ENCODE data around the gene ZDHHC7.

The ZDHHC7 gene

GRCh38 chr16:85003076-85003475, 8.3 kb downstream of the ZDHHC7 start:
- Histone ChIP-seq H3K27ac (ENCODE audit: low read depth, low read length) (peak overlapping the region; percentile 11), H3K9ac (ENCODE audit: low read depth, low read length) (no peak overlapping the region), H3K27me3 (ENCODE audit: control insufficient read depth, insufficient read depth, low read length) (no peaks in the 10 kb centered on the region), H3K9me3 (ENCODE audit: control insufficient read depth, insufficient read depth, low read length) (no peaks in the 10 kb centered on the region), H3K36me3 (ENCODE audit: control insufficient read depth, insufficient read depth, low read length) (no peaks in the 10 kb centered on the region), H3K4me3 (ENCODE audit: low read depth, low read length) (no peak overlapping the region), H3K4me1 (ENCODE audit: control insufficient read depth, insufficient read depth, low read length) (peaks cover 19% of the 10 kb centered on the region)

DNA sequence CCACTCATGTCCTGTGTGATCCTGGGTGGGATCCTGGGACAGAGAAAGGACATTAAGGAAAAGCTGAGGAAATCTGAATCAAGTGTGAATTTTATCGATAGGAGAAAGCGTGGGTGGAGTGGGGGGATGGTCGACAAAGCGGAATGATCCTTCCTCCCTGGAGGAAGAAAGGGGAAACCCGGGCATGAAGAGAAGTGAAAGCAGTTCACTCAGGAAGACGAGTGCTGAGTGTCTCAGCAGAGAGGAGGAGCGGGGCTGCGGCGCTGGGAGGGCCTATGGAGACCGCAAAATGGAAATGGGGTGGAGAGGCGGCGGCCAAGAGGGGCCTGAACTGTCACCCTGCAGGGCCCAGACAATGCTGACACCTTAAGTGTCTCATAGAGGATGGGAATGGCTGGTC, 8.7 kb downstream of the ZDHHC7 start:
- peak overlapping the region; percentile 11 for H3K27ac ChIP-seq (ENCODE audit: low read depth, low read length)
- H3K36me3 ChIP-seq (ENCODE audit: control insufficient read depth, insufficient read depth, low read length), result no peaks in the 10 kb centered on the region
- H3K9me3 ChIP-seq (ENCODE audit: control insufficient read depth, insufficient read depth, low read length), result no peaks in the 10 kb centered on the region
- H3K4me3 ChIP-seq (ENCODE audit: low read depth, low read length), result no peak overlapping the region
- no peak overlapping the region for H3K9ac ChIP-seq (ENCODE audit: low read depth, low read length)
- peaks cover 19% of the 10 kb centered on the region for H3K4me1 ChIP-seq (ENCODE audit: control insufficient read depth, insufficient read depth, low read length)
- no peaks in the 10 kb centered on the region for H3K27me3 ChIP-seq (ENCODE audit: control insufficient read depth, insufficient read depth, low read length)

GRCh38 chr16:85002099-85002541, 9.2 kb downstream of the ZDHHC7 start:
- Histone ChIP-seq H3K4me1 (ENCODE audit: control insufficient read depth, insufficient read depth, low read length) (peaks cover 19% of the 10 kb centered on the region), H3K27ac (ENCODE audit: low read depth, low read length) (no peak overlapping the region), H3K9ac (ENCODE audit: low read depth, low read length) (no peak overlapping the region), H3K9me3 (ENCODE audit: control insufficient read depth, insufficient read depth, low read length) (no peaks in the 10 kb centered on the region), H3K4me3 (ENCODE audit: low read depth, low read length) (no peak overlapping the region), H3K36me3 (ENCODE audit: control insufficient read depth, insufficient read depth, low read length) (no peaks in the 10 kb centered on the region), H3K27me3 (ENCODE audit: control insufficient read depth, insufficient read depth, low read length) (no peaks in the 10 kb centered on the region)

DNA sequence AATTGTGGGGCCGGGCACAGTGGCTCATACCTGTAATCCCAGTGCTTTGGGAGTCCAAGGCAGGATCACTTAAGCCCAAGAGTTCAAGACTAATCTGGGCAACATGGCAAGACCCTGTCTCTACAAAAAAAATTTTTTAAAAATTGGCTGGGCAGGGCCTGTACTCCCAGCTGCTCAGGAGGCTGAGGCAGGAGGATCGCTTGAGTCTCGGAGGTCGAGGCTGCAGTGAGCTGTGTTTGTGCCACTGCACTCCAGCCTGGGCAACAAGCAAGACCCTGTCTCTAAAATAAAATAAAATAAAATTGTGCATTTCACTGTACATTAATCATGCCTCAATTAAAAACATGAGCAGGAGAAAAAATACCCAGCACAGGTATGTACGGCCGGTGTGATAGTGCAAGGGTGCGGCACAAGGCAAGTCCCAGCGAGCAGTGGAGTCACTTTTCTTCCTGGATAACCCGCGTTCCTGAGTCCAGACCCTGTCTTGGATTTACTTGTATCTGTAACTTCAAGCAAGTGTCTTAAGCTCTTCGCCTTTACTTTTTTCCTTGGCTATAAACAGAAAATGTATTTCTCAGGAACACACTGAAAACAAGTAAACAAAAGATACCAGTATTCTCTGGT, 11.4 kb downstream of the ZDHHC7 start:
- Histone ChIP-seq H3K36me3 (ENCODE audit: control insufficient read depth, insufficient read depth, low read length) (peaks cover 8% of the 10 kb centered on the region), H3K9ac (ENCODE audit: low read depth, low read length) (no peak overlapping the region), H3K27me3 (ENCODE audit: control insufficient read depth, insufficient read depth, low read length) (no peaks in the 10 kb centered on the region), H3K9me3 (ENCODE audit: control insufficient read depth, insufficient read depth, low read length) (no peaks in the 10 kb centered on the region), H3K27ac (ENCODE audit: low read depth, low read length) (no peak overlapping the region), H3K4me1 (ENCODE audit: control insufficient read depth, insufficient read depth, low read length) (peaks cover 18% of the 10 kb centered on the region), H3K4me3 (ENCODE audit: low read depth, low read length) (no peak overlapping the region)

DNA sequence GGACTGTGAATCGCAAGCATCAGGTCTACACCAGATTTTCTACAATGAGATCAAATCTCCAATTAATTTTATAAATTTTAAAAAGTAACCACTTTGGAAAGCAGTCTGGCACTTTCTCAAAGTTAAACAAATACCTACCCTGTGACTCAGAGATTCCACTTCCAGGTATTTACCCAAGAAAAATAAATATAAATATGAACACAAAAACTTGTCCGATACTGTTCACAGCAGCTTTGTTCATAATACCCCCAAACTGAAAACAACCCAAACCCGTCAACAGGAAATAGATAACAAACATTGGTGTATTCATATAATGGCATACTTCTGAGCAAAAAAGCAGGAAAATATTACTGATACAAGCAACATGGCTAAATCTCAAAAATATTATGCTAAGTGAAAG, 12.1 kb downstream of the ZDHHC7 start:
- no peak overlapping the region for H3K27ac ChIP-seq (ENCODE audit: low read depth, low read length)
- H3K9ac ChIP-seq (ENCODE audit: low read depth, low read length), result no peak overlapping the region
- H3K4me1 ChIP-seq (ENCODE audit: control insufficient read depth, insufficient read depth, low read length), result peaks cover 12% of the 10 kb centered on the region
- no peaks in the 10 kb centered on the region for H3K9me3 ChIP-seq (ENCODE audit: control insufficient read depth, insufficient read depth, low read length)
- no peaks in the 10 kb centered on the region for H3K27me3 ChIP-seq (ENCODE audit: control insufficient read depth, insufficient read depth, low read length)
- no peak overlapping the region for H3K4me3 ChIP-seq (ENCODE audit: low read depth, low read length)
- peaks cover 15% of the 10 kb centered on the region for H3K36me3 ChIP-seq (ENCODE audit: control insufficient read depth, insufficient read depth, low read length)

DNA sequence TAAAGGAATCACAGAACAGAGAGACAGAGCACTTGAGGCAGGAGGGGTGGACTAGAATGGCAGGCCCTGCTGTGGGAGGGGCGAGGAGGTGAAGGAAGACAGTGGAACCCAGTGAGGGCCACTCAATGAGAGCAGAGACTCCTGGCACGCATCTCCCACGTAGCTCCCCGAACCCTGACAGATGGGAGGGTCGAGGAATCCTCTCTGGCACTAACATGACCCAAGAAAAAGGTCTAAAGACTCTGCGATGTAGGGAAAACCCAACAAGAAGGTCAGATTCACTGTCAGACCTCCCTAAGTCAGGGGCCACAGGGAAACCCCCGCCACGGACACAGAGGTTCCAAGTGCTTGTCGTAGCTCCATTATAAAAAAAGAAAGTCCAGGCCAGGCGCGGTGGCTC, 15.0 kb downstream of the ZDHHC7 start:
- H3K36me3 ChIP-seq (ENCODE audit: control insufficient read depth, insufficient read depth, low read length), result peaks cover 32% of the 10 kb centered on the region
- H3K9me3 ChIP-seq (ENCODE audit: control insufficient read depth, insufficient read depth, low read length), result no peaks in the 10 kb centered on the region
- H3K9ac ChIP-seq (ENCODE audit: low read depth, low read length), result no peak overlapping the region
- H3K4me1 ChIP-seq (ENCODE audit: control insufficient read depth, insufficient read depth, low read length), result no peaks in the 10 kb centered on the region
- no peak overlapping the region for H3K4me3 ChIP-seq (ENCODE audit: low read depth, low read length)
- H3K27ac ChIP-seq (ENCODE audit: low read depth, low read length), result no peak overlapping the region
- H3K27me3 ChIP-seq (ENCODE audit: control insufficient read depth, insufficient read depth, low read length), result no peaks in the 10 kb centered on the region

- Histone ChIP-seq H3K4me1 (ENCODE audit: control insufficient read depth, insufficient read depth, low read length) (no peaks in the 10 kb centered on the region), H3K36me3 (ENCODE audit: control insufficient read depth, insufficient read depth, low read length) (peaks cover 35% of the 10 kb centered on the region), H3K9ac (ENCODE audit: low read depth, low read length) (no peak overlapping the region), H3K27ac (ENCODE audit: low read depth, low read length) (no peak overlapping the region), H3K4me3 (ENCODE audit: low read depth, low read length) (no peak overlapping the region), H3K9me3 (ENCODE audit: control insufficient read depth, insufficient read depth, low read length) (no peaks in the 10 kb centered on the region), H3K27me3 (ENCODE audit: control insufficient read depth, insufficient read depth, low read length) (no peaks in the 10 kb centered on the region)
Measured at GRCh38 chr16:84995663-84996062, 15.7 kb downstream of the ZDHHC7 start.

GRCh38 chr16:84993926-84994325, 17.4 kb downstream of the ZDHHC7 start:
- H3K27ac ChIP-seq (ENCODE audit: low read depth, low read length), result peak overlapping the region; percentile 40
- no peaks in the 10 kb centered on the region for H3K27me3 ChIP-seq (ENCODE audit: control insufficient read depth, insufficient read depth, low read length)
- H3K9ac ChIP-seq (ENCODE audit: low read depth, low read length), result no peak overlapping the region
- H3K36me3 ChIP-seq (ENCODE audit: control insufficient read depth, insufficient read depth, low read length), result peaks cover 49% of the 10 kb centered on the region
- H3K4me3 ChIP-seq (ENCODE audit: low read depth, low read length), result no peak overlapping the region
- H3K4me1 ChIP-seq (ENCODE audit: control insufficient read depth, insufficient read depth, low read length), result no peaks in the 10 kb centered on the region
- no peaks in the 10 kb centered on the region for H3K9me3 ChIP-seq (ENCODE audit: control insufficient read depth, insufficient read depth, low read length)

- Histone ChIP-seq H3K4me3 (ENCODE audit: low read depth, low read length) (no peak overlapping the region), H3K4me1 (ENCODE audit: control insufficient read depth, insufficient read depth, low read length) (no peaks in the 10 kb centered on the region), H3K27me3 (ENCODE audit: control insufficient read depth, insufficient read depth, low read length) (no peaks in the 10 kb centered on the region), H3K27ac (ENCODE audit: low read depth, low read length) (no peak overlapping the region), H3K36me3 (ENCODE audit: control insufficient read depth, insufficient read depth, low read length) (peaks cover 58% of the 10 kb centered on the region), H3K9me3 (ENCODE audit: control insufficient read depth, insufficient read depth, low read length) (no peaks in the 10 kb centered on the region), H3K9ac (ENCODE audit: low read depth, low read length) (no peak overlapping the region)
Measured at GRCh38 chr16:84992717-84993075, 18.6 kb downstream of the ZDHHC7 start.

DNA sequence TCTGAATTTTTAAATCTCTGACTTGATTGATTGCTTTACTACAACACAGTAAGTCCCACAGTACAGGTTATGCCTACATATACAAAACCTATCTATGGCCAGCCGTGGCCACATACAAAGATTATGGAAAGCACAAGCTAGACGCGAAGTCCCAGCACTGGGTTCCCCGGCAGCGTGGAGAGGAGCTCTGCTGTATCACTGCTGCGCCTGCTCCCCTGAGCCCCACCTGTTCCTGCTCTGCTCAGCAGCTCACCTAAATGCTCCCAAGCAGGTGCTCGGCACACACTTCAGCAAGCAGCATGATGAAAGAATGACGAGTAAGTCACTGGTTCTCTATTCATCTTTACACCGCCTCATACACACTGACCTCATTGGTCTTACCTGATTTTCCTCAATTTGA, 20.6 kb downstream of the ZDHHC7 start:
- H3K27ac ChIP-seq (ENCODE audit: low read depth, low read length), result no peak overlapping the region
- no peaks in the 10 kb centered on the region for H3K27me3 ChIP-seq (ENCODE audit: control insufficient read depth, insufficient read depth, low read length)
- H3K9ac ChIP-seq (ENCODE audit: low read depth, low read length), result no peak overlapping the region
- no peaks in the 10 kb centered on the region for H3K4me1 ChIP-seq (ENCODE audit: control insufficient read depth, insufficient read depth, low read length)
- peaks cover 75% of the 10 kb centered on the region for H3K36me3 ChIP-seq (ENCODE audit: control insufficient read depth, insufficient read depth, low read length)
- no peaks in the 10 kb centered on the region for H3K9me3 ChIP-seq (ENCODE audit: control insufficient read depth, insufficient read depth, low read length)
- H3K4me3 ChIP-seq (ENCODE audit: low read depth, low read length), result no peak overlapping the region

- peaks cover 69% of the 10 kb centered on the region for H3K36me3 ChIP-seq (ENCODE audit: control insufficient read depth, insufficient read depth, low read length)
Measured at GRCh38 chr16:84989749-84990620, 21.4 kb downstream of the ZDHHC7 start.

More at GRCh38 chr16:84989749-84990620, 21.4 kb downstream of the ZDHHC7 start:
- Histone ChIP-seq H3K4me3 (ENCODE audit: low read depth, low read length) (no peak overlapping the region), H3K4me1 (ENCODE audit: control insufficient read depth, insufficient read depth, low read length) (no peaks in the 10 kb centered on the region), H3K27ac (ENCODE audit: low read depth, low read length) (no peak overlapping the region), H3K27me3 (ENCODE audit: control insufficient read depth, insufficient read depth, low read length) (no peaks in the 10 kb centered on the region), H3K9me3 (ENCODE audit: control insufficient read depth, insufficient read depth, low read length) (no peaks in the 10 kb centered on the region), H3K9ac (ENCODE audit: low read depth, low read length) (no peak overlapping the region)

Data from HUES48 (cell line).